GM21717 (cell line): ENCODE data around the gene ATL1.
"Not testable (repeated sequence)": the region's sequence is repeated elsewhere in the genome, so short reads cannot be mapped to it uniquely, and the experiment has no call there.

Experiments
- ATAC-seq: cut with Tn5 transposase; IDR thresholded peaks from one replicate; pipeline ENCODE4 v1.9.1; 2021; ENCODE audit warnings: mild to moderate bottlenecking, moderate library complexity; ENCODE audit not compliant: unreplicated experiment

The ATL1 gene

GRCh38 chr14:50534416-50534815, 25.5 kb upstream of the ATL1 start:
- no peak for ATAC-seq

- ATAC-seq: no peak
Observed at GRCh38 chr14:50534997-50535396, 24.9 kb upstream of the ATL1 start.

GRCh38 chr14:50538034-50538433, 21.9 kb upstream of the ATL1 start:
- ATAC-seq: not testable (repeated sequence)

- no peak for ATAC-seq
Observed at GRCh38 chr14:50539051-50539450, 20.9 kb upstream of the ATL1 start.

GRCh38 chr14:50541159-50541567, 18.8 kb upstream of the ATL1 start:
- ATAC-seq: no peak

GRCh38 chr14:50542941-50543418, 17.0 kb upstream of the ATL1 start:
- ATAC-seq: no peak

GRCh38 chr14:50544911-50545310, 15.0 kb upstream of the ATL1 start:
- no peak for ATAC-seq

GRCh38 chr14:50545618-50546017, 14.3 kb upstream of the ATL1 start:
- ATAC-seq: no peak

DNA sequence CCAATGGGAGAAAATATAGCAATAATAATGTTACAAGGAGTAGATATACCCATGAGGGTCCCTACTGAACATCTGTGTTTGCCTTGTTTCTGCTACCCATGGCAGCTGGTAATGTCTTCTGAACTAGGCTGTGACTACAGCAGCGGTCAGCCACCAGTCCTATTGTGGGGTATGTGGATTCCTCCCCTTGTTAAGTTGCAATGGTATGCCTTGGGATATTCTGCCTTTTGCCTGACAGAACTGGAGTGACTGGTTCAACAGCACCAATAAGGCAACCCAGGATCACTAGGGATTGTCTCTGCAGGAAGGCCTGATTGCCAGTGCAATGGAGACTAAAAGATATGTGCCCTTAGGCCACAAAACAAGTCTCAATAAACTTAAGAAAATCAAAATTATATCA, 9.7 kb upstream of the ATL1 start:
- ATAC-seq: no peak

GRCh38 chr14:50551877-50552276, 8.1 kb upstream of the ATL1 start:
- no peak for ATAC-seq

DNA sequence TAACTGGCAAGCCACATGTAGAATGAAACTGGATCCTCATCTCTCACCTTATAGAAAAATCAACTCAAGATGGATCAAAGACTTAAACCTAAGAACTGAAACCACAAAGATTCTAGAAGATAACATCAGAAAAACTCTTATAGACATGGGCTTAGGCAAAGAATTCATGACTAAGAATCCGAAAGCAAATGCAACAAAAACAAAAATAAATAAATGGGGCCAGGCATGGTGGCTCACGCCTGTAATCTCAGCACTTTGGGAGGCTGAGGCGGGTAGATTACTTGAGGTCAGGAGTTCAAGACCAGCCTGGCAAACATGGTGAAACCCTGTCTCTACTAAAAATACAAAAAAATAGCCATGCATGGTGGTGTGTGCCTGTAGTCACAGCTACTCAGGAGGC, 7.1 kb upstream of the ATL1 start:
- not testable (repeated sequence) for ATAC-seq

GRCh38 chr14:50560931-50561285, 963 bp downstream of the ATL1 start:
- no peak for ATAC-seq

- ATAC-seq: no peak
Observed at GRCh38 chr14:50562841-50563240, 2.9 kb downstream of the ATL1 start.

- ATAC-seq: no peak
Observed at GRCh38 chr14:50569714-50570274, 9.8 kb downstream of the ATL1 start.

DNA sequence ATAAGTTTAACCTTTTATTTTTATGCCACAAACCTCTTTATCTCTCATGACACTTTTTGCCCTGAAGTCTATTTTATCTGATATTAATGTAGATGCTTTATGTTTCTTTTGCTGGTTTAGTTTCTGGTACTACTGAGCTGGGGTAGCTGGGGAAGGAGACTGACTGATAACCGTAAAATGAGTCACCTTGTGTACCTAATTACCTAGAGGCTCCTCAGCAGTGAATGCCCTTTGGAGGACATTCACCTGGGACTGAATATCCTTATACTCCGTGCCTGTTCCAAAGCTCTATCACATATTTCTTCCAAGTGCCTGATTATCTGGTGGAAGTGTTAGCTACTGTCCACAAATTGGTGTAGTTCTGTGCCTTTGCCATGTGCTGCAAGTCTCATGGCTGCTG, 13.9 kb downstream of the ATL1 start:
- no peak for ATAC-seq

GRCh38 chr14:50575769-50576168, 15.8 kb downstream of the ATL1 start:
- no peak for ATAC-seq

- no peak for ATAC-seq
Observed at GRCh38 chr14:50577982-50578381, 18.0 kb downstream of the ATL1 start.

GRCh38 chr14:50578433-50578832, 18.5 kb downstream of the ATL1 start:
- ATAC-seq: no peak

DNA sequence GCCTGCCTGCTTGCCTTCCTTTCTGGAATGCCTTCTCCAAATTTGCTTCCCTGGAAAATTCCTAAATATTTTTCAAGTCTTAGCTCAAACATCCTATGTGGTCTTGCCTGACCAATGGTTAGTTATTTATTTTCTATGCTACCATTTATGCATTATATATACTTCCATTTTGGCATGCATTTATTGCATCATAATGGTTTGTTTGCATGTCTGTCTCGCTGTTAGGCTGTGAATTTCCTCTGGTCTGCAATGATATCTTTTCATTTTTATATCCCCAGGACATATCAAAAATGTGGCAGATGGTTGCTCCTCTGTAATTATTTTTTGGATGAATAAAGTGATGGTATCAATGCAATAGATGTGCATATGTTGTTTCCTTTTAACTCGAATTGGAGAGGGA, 30.5 kb downstream of the ATL1 start:
- no peak for ATAC-seq

- ATAC-seq: no peak
Observed at GRCh38 chr14:50594577-50595316, 34.8 kb downstream of the ATL1 start.

DNA sequence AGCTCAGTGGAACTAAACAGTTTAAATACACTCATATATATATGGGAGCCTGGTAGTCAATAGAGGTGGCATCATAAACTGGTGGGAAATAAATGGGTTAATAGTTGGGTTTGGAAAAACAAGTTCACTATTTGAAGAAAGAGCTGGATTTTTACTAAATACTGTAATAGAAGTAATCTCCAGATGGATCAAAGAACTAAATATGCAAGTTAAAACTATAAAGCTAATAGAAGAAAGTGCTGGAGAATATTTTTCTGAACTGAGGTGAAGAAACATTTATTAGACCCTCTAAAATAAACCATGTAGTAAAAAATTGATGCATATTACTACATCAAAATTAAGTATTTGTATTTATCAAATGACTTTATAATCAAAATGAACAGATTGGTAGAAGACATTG, 38.8 kb downstream of the ATL1 start:
- ATAC-seq: no peak

DNA sequence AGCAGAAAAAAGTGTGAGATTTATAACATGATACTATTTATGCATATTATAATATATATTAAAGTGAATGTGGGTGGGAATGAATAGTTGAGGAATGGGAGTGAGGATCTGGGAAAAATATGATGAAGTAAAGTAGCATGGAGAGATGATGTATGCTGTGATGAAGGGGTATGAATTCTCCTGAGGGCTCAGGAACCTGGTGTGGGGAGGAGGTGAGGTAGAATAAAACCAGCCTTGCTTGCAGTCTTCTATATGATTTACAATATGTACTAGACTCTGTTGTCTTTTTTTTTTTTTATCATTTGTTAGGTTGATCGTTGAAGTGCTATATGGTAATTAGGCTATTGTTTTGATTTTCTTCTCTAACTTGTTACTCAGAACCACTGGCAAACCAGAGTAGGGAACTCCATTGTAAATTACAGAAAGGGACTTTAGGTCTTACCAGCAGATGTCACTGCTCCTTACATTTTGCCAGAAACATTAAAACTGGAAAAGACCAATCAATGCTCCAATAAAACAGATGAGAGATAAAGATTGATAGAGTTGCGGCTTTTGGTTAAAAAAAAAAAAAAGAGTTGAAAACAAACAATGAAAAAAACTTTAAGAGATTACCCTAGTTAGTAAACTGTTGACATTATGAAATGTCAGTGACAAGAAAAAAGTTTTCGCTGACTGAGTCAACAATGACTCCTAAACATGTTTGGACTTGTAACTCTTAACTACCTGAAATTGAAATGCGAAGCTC, 39.9 kb downstream of the ATL1 start:
- ATAC-seq: no peak
